Neural cell (in vitro differentiated cells): ENCODE data around the gene KCNJ12.

Experiments
- CTCF ChIP-seq: fragments of 450-650 bp; IDR thresholded peaks from 2 replicates; pipeline ENCODE4 v1.5.1; 2014; ENCODE audit warnings: antibody characterized with exemption, mild to moderate bottlenecking, moderate library complexity; ENCODE audit not compliant: poor library complexity, severe bottlenecking
- EZH2 ChIP-seq: fragments of 200-600, 300-800 bp; shearing (Covaris generic), sonication (generic); IDR thresholded peaks from 2 replicates; pipeline ENCODE4 v1.6.1; 2014; ENCODE audit warnings: antibody characterized with exemption, low read length, borderline replicate concordance, mild to moderate bottlenecking; ENCODE audit not compliant: insufficient read depth, poor library complexity, severe bottlenecking
- RAD21 ChIP-seq: fragments of 450-650 bp; conservative IDR thresholded peaks from 2 replicates; pipeline ENCODE4 v1.6.1; 2014; ENCODE audit warnings: antibody characterized with exemption, mild to moderate bottlenecking, moderate library complexity

GRCh38 chr17:21357696-21358656 lies 18.2 kb upstream of the KCNJ12 start:
- TF ChIP-seq CTCF (no peak), RAD21 (no peak), EZH2 (no peak)
